RPMI8226 (cell line): ENCODE measurements around the gene CXCL8.
"Not testable (repeated sequence)": the region's sequence is repeated elsewhere in the genome, so short reads cannot be mapped to it uniquely, and the experiment has no call there.

Experiments used
- DNase-seq: peaks from one replicate; pipeline ENCODE4 v3.0.0-alpha.2; 2015

CXCL8 gene

GRCh38 chr4:73740353-73740778 is at the start of gene CXCL8:
TSS of gene CXCL8 (plus strand) at chr4:73740569. CDS start at chr4:73740659, 90 bp downstream.
- peak; percentile 91 for DNase-seq

- DNase-seq, result not testable (repeated sequence)
Measured at GRCh38 chr4:73691201-73691600, 49.2 kb upstream of the CXCL8 start.

- DNase-seq, result no peak
Measured at GRCh38 chr4:73691759-73692158, 48.6 kb upstream of the CXCL8 start.

- DNase-seq, result no peak
Measured at GRCh38 chr4:73692254-73692653, 48.1 kb upstream of the CXCL8 start.

GRCh38 chr4:73692701-73693100 is 47.7 kb upstream of the CXCL8 start:
- no peak for DNase-seq

- no peak for DNase-seq
Measured at GRCh38 chr4:73693811-73694210, 46.6 kb upstream of the CXCL8 start.

GRCh38 chr4:73698217-73698616 is 42.2 kb upstream of the CXCL8 start:
- DNase-seq, result no peak

GRCh38 chr4:73701116-73701515 is 39.3 kb upstream of the CXCL8 start:
- DNase-seq, result no peak

- DNase-seq, result no peak
Measured at GRCh38 chr4:73702796-73703287, 37.5 kb upstream of the CXCL8 start.

- DNase-seq, result no peak
Measured at GRCh38 chr4:73703320-73703719, 37.0 kb upstream of the CXCL8 start.

GRCh38 chr4:73704314-73705055 is 35.9 kb upstream of the CXCL8 start:
- no peak for DNase-seq

- no peak for DNase-seq
Measured at GRCh38 chr4:73705056-73705432, 35.3 kb upstream of the CXCL8 start.

- no peak for DNase-seq
Measured at GRCh38 chr4:73705721-73706120, 34.6 kb upstream of the CXCL8 start.

GRCh38 chr4:73706811-73707210 is 33.6 kb upstream of the CXCL8 start:
- DNase-seq, result no peak

- no peak for DNase-seq
Measured at GRCh38 chr4:73707269-73707875, 33.0 kb upstream of the CXCL8 start.

GRCh38 chr4:73707918-73708577 is 32.3 kb upstream of the CXCL8 start:
- DNase-seq, result no peak

GRCh38 chr4:73709451-73710033 is 30.8 kb upstream of the CXCL8 start:
- no peak for DNase-seq

- no peak for DNase-seq
Measured at GRCh38 chr4:73710094-73710493, 30.3 kb upstream of the CXCL8 start.

GRCh38 chr4:73711989-73712388 is 28.4 kb upstream of the CXCL8 start:
- DNase-seq, result no peak

GRCh38 chr4:73713650-73714049 is 26.7 kb upstream of the CXCL8 start:
- DNase-seq, result no peak

GRCh38 chr4:73714647-73715046 is 25.7 kb upstream of the CXCL8 start:
- no peak for DNase-seq

GRCh38 chr4:73715659-73716058 is 24.7 kb upstream of the CXCL8 start:
- no peak for DNase-seq
